HFFc6 (cell line): ENCODE results near the gene PHLDA1. TPM values are rescaled to one million over a fixed set of nuclear protein-coding genes. Genes with fewer than 3 reads are reported as not detected.

Source experiments
- DNase-seq: peaks from one replicate; pipeline ENCODE4 v3.0.0-alpha.2; 2018
- H3K27ac Mint-ChIP-seq: 2 replicates; pipeline ENCODE4 v1.8.0; 2020; ENCODE audit warnings: mild to moderate bottlenecking, mixed read lengths
- H3K27me3 Mint-ChIP-seq: 2 replicates; pipeline ENCODE4 v1.8.0; 2021; ENCODE audit warnings: mild to moderate bottlenecking, moderate library complexity, mixed read lengths; ENCODE audit not compliant: insufficient read depth
- H3K36me3 Mint-ChIP-seq: 2 replicates; pipeline ENCODE4 v1.8.0; 2021; ENCODE audit warnings: low read depth, mixed read lengths
- H3K4me1 Mint-ChIP-seq: 2 replicates; pipeline ENCODE4 v1.8.0; 2020; ENCODE audit warnings: low read depth, mixed read lengths
- H3K4me3 Mint-ChIP-seq: 2 replicates; pipeline ENCODE4 v1.8.0; 2020; ENCODE audit warnings: mild to moderate bottlenecking, moderate library complexity, mixed read lengths
- H3K9me3 Mint-ChIP-seq: 2 replicates; pipeline ENCODE4 v1.8.0; 2020; ENCODE audit warnings: mild to moderate bottlenecking, mixed read lengths
- CTCF ChIP-seq: fragments of 200-600 bp; sonication (generic); IDR thresholded peaks from 2 replicates; pipeline ENCODE4 v1.5.0; 2021; ENCODE audit warnings: antibody characterized with exemption, mild to moderate bottlenecking
- total RNA-seq, 6 experiments: library from RNA; stranded (reverse); fragmentation: NEBNext Ultra II Directional; extraction: Animal tissue kit (Norgen Biotek cat#: 25700); gene quantifications; 2 replicates in 1 of 6; 3 replicates in 5 of 6; pipeline ENCODE4 v1.2.3, GENCODE V29; 2021

Gene PHLDA1
- total RNA-seq, 6 experiments from 2014 or later = 49.2 to 81.5 (median 76.2) TPM

GRCh38 chr12:76047742-76048141, 16.2 kb upstream of the PHLDA1 start:
- H3K4me3 Mint-ChIP-seq = no peak overlapping the region
- H3K36me3 Mint-ChIP-seq = peaks cover 50% of the 10 kb centered on the region
- peaks cover 16% of the 10 kb centered on the region for H3K4me1 Mint-ChIP-seq
- H3K27ac Mint-ChIP-seq = no peak overlapping the region
- no peak for DNase-seq
- TF ChIP-seq CTCF = no peak
- no peaks in the 10 kb centered on the region for H3K27me3 Mint-ChIP-seq
- H3K9me3 Mint-ChIP-seq = no peaks in the 10 kb centered on the region

- H3K4me1 Mint-ChIP-seq = peaks cover 9% of the 10 kb centered on the region
- peaks cover 45% of the 10 kb centered on the region for H3K36me3 Mint-ChIP-seq
- no peak for DNase-seq
- no peak overlapping the region for H3K4me3 Mint-ChIP-seq
- TF ChIP-seq CTCF = no peak
- H3K27ac Mint-ChIP-seq = peak overlapping the region; percentile 12; the same call in 1 of the 2 replicates
- H3K9me3 Mint-ChIP-seq = no peaks in the 10 kb centered on the region
- H3K27me3 Mint-ChIP-seq = no peaks in the 10 kb centered on the region
These were observed 15.5 kb upstream of the PHLDA1 start for GRCh38 chr12:76047060-76047459.

GRCh38 chr12:76043377-76043776, 11.8 kb upstream of the PHLDA1 start:
- no peak for TF ChIP-seq CTCF
- Mint-ChIP-seq H3K27ac (no peak overlapping the region), H3K4me1 (peaks cover 27% of the 10 kb centered on the region), H3K9me3 (no peaks in the 10 kb centered on the region), H3K36me3 (peaks cover 26% of the 10 kb centered on the region), H3K27me3 (no peaks in the 10 kb centered on the region), H3K4me3 (no peak overlapping the region)
- no peak for DNase-seq

GRCh38 chr12:76042147-76042546, 10.6 kb upstream of the PHLDA1 start:
- Mint-ChIP-seq H3K4me3 (no peak overlapping the region), H3K4me1 (peaks cover 33% of the 10 kb centered on the region), H3K9me3 (no peaks in the 10 kb centered on the region), H3K27ac (0 out of 2 replicates have a peak overlapping the region, but pooled peaks have one; percentile 7), H3K27me3 (no peaks in the 10 kb centered on the region), H3K36me3 (peaks cover 22% of the 10 kb centered on the region)
- no peak for DNase-seq
- no peak for TF ChIP-seq CTCF

- Mint-ChIP-seq H3K36me3 (peaks cover 15% of the 10 kb centered on the region), H3K27me3 (no peaks in the 10 kb centered on the region), H3K27ac (no peak overlapping the region), H3K9me3 (no peaks in the 10 kb centered on the region), H3K4me1 (peaks cover 36% of the 10 kb centered on the region), H3K4me3 (no peak overlapping the region)
- no peak for DNase-seq
- no peak for TF ChIP-seq CTCF
These were observed 9.8 kb upstream of the PHLDA1 start for GRCh38 chr12:76041406-76041805.

- peak overlapping the region; percentile 57 for H3K27ac Mint-ChIP-seq
- no peak for TF ChIP-seq CTCF
- no peaks in the 10 kb centered on the region for H3K27me3 Mint-ChIP-seq
- H3K4me1 Mint-ChIP-seq = peaks cover 44% of the 10 kb centered on the region
- H3K36me3 Mint-ChIP-seq = peaks cover 7% of the 10 kb centered on the region
- H3K9me3 Mint-ChIP-seq = no peaks in the 10 kb centered on the region
- no peak overlapping the region for H3K4me3 Mint-ChIP-seq
- DNase-seq = no peak
These were observed 8.9 kb upstream of the PHLDA1 start for GRCh38 chr12:76040461-76040860.
